ENCODE results near the gene UGT1A3.

The UGT1A3 gene

GRCh38 chr2:233728723-233729301 lies at the start of gene UGT1A3:
Gene UGT1A3 (plus strand): TSS chr2:233729042. CDS start chr2:233729127, 85 bp downstream.
- DNase-seq (ENCODE audit: insufficient read length, low spot score) (no peak), FAIRE-seq (no peak)
- no peak for TF ChIP-seq CTCF (IDR thresholded peaks at IDR 0.05; ENCODE audit: insufficient read depth, missing control alignments)

GRCh38 chr2:233679196-233679595 lies 49.6 kb upstream of the UGT1A3 start:
- FAIRE-seq (no peak), DNase-seq (ENCODE audit: insufficient read length, low spot score) (no peak)
- TF ChIP-seq CTCF (IDR thresholded peaks at IDR 0.05; ENCODE audit: insufficient read depth, missing control alignments) = no peak

- TF ChIP-seq CTCF (IDR thresholded peaks at IDR 0.05; ENCODE audit: insufficient read depth, missing control alignments) = no peak
- FAIRE-seq = no peak
- no peak for DNase-seq (ENCODE audit: insufficient read length, low spot score)
These were observed 48.3 kb upstream of the UGT1A3 start for GRCh38 chr2:233680361-233681045.

GRCh38 chr2:233681521-233682099 lies 47.2 kb upstream of the UGT1A3 start, which contains the start of gene UGT1A7:
Gene UGT1A7 (plus strand): TSS chr2:233681901. CDS start chr2:233681938, 37 bp downstream.
- FAIRE-seq = no peak
- DNase-seq (ENCODE audit: insufficient read length, low spot score) = no peak
- no peak for TF ChIP-seq CTCF (IDR thresholded peaks at IDR 0.05; ENCODE audit: insufficient read depth, missing control alignments)

- FAIRE-seq (no peak), DNase-seq (ENCODE audit: insufficient read length, low spot score) (no peak)
These were observed 44.2 kb upstream of the UGT1A3 start for GRCh38 chr2:233684640-233685039.

GRCh38 chr2:233686928-233687327 lies 41.9 kb upstream of the UGT1A3 start:
- FAIRE-seq (no peak), DNase-seq (ENCODE audit: insufficient read length, low spot score) (no peak)
- no peak for TF ChIP-seq CTCF (IDR thresholded peaks at IDR 0.05; ENCODE audit: insufficient read depth, missing control alignments)

More at GRCh38 chr2:233684640-233685039, 44.2 kb upstream of the UGT1A3 start:
- no peak for TF ChIP-seq CTCF (IDR thresholded peaks at IDR 0.05; ENCODE audit: insufficient read depth, missing control alignments)

GRCh38 chr2:233688341-233688740 lies 40.5 kb upstream of the UGT1A3 start:
- TF ChIP-seq CTCF (IDR thresholded peaks at IDR 0.05; ENCODE audit: insufficient read depth, missing control alignments) = no peak
- DNase-seq (ENCODE audit: insufficient read length, low spot score) (no peak), FAIRE-seq (no peak)
